ENCODE results near the gene DCAF8.

GRCh38 chr1:160206036-160206389 lies 56.3 kb downstream of the DCAF8 start:
- TF ChIP-seq CTCF (IDR thresholded peaks at IDR 0.05; ENCODE audit: insufficient read depth, low read length) = no peak
- TF ChIP-seq GABPA (IDR thresholded peaks at IDR 0.05; ENCODE audit: low read depth) = no peak
- TF ChIP-seq REST (IDR thresholded peaks at IDR 0.05; ENCODE audit: insufficient replicate concordance, low read depth) = no peak
- no peak for TF ChIP-seq POLR2AphosphoS5 (IDR thresholded peaks at IDR 0.05; ENCODE audit: low read depth)
- TF ChIP-seq SPI1 (IDR thresholded peaks at IDR 0.05; ENCODE audit: borderline replicate concordance, low read depth) = no peak

Data from HL-60 (cell line).